Measurements from ENCODE around the gene KCNA2. TPM values are rescaled to one million over a fixed set of nuclear protein-coding genes. Genes with fewer than 3 reads are reported as not detected.

Gene KCNA2
- total and polyA plus RNA-seq, 4 donors, result 0.13 to 1.8 (median 0.87) TPM

DNA sequence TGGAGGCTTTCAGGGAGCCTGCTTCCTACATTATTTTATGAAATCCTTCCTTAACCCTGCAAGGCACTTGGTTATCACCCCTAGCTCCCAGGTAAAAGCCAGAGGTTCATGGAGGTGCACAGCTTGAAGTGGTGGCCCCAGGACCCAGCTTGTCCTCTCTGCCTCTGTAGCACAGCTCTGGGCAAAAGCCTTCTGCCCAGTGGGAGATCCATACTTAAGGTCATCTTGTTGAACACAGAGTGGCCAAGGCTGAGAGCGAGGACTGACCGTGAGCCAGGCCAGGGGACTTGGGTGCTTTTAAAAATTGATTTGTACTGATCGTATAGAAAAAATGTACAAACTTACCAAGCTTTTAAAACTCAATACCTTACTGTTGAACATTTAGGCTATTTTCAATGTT lies 33.4 kb downstream of the KCNA2 start:
- ATAC-seq (ENCODE audit: low FRiP score), result no peak
- no peak overlapping the region for H3K27ac ChIP-seq (ENCODE audit: low read depth in 1 of 2, low read length in 2 of 2)
- no peaks in the 10 kb centered on the region for H3K9me3 ChIP-seq (ENCODE audit: control insufficient read depth, low read length)
- H3K36me3 ChIP-seq (ENCODE audit: control insufficient read depth in 1 of 2, insufficient read depth in 2 of 2, low read length in 1 of 2), result no peaks in the 10 kb centered on the region
- WGBS, 2 donors, result 95 to 96% methylated on average over 3 of the region's 3 CpGs
- intact Hi-C loops (cut with DNase I), result no loop called here
- no peak for DNase-seq
- H3K4me3 ChIP-seq (ENCODE audit: low read length in 2 of 2), result no peak overlapping the region
- H3K27me3 ChIP-seq (ENCODE audit: control insufficient read depth in 1 of 2, insufficient read depth in 2 of 2, low read length in 1 of 2), result no peaks in the 10 kb centered on the region
- H3K4me1 ChIP-seq (ENCODE audit: control insufficient read depth in 1 of 2, insufficient read depth in 2 of 2, low read length in 2 of 2), result no peaks in the 10 kb centered on the region

DNA sequence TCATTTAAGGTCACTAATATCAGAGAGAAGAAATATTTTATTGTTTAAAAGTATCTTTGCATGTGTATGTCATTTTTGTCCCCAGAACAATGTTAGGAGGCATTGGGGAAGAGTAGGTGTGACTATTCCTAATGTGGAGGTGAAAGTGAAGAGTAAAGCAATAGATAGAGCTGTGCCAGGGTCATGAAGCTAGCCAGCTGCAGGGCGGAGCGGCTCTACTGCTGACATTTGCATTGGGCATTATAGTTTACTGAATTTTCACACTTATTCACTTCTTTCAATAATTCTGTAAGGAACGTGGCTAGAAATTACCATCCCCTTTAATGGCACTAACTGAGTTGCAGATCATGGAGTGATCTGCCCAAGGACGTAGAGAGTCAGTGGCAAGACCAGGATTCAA lies 35.3 kb downstream of the KCNA2 start:
- no peak for DNase-seq
- no peak overlapping the region for H3K4me3 ChIP-seq (ENCODE audit: low read length in 2 of 2)

DNA sequence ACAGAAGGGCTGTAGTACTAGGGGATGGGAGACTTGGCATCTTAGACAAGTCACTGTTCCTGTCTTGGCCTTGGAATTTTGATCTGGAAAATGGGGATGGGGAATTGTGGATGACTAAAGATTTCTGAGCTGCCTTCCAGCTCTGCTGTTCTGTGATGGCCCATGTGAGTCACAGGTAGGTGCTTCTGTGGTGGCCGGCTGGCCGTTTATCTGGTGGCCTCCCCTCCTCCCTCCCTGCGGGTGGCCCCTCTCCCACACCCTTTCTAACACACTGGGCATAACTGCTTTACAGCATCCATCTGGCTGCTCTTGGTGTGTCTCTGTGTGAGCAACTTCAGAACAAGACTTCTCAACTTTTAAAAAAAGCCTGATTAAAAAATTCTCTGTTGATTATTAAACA lies 35.9 kb downstream of the KCNA2 start:
- intact Hi-C loops (cut with DNase I), result no loop called here
- no peak overlapping the region for H3K4me3 ChIP-seq (ENCODE audit: low read length in 2 of 2)
- WGBS, 2 donors, result 15 to 27% methylated on average over 3 of the region's 3 CpGs

More for the DNA sequence above, 35.3 kb downstream of the KCNA2 start:
- Histone ChIP-seq H3K27ac (ENCODE audit: low read depth in 1 of 2, low read length in 2 of 2) (no peak overlapping the region), H3K4me1 (ENCODE audit: control insufficient read depth in 1 of 2, insufficient read depth in 2 of 2, low read length in 2 of 2) (no peaks in the 10 kb centered on the region), H3K27me3 (ENCODE audit: control insufficient read depth in 1 of 2, insufficient read depth in 2 of 2, low read length in 1 of 2) (no peaks in the 10 kb centered on the region), H3K36me3 (ENCODE audit: control insufficient read depth in 1 of 2, insufficient read depth in 2 of 2, low read length in 1 of 2) (no peaks in the 10 kb centered on the region), H3K9me3 (ENCODE audit: control insufficient read depth, low read length) (no peaks in the 10 kb centered on the region)
- no peak for ATAC-seq (ENCODE audit: low FRiP score)
- intact Hi-C loops (cut with DNase I), result no loop called here
- WGBS, 2 donors, result 63 to 68% methylated on average over 4 of the region's 4 CpGs

DNA sequence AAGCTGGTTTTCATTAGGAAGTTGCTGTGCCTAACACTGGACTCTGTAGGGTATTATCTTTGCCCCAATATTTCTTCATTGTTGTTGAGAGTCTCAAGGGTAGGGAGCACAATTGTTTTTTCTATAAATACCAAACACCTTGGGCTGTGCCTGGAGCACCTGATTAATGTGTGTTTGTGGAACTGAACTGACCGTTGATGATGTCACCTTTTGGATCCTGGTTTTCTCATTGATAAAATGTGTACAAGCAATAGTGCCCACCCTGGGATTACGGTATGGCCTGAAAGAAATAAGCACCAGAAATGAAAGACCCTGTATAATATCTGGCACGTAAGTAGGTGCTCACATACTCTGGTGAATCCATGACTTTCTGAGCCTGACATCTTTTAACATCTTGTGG lies 39.3 kb downstream of the KCNA2 start:
- DNase-seq, result no peak
- H3K9me3 ChIP-seq (ENCODE audit: control insufficient read depth, low read length), result no peaks in the 10 kb centered on the region
- ATAC-seq (ENCODE audit: low FRiP score), result no peak
- H3K4me1 ChIP-seq (ENCODE audit: control insufficient read depth in 1 of 2, insufficient read depth in 2 of 2, low read length in 2 of 2), result no peaks in the 10 kb centered on the region
- intact Hi-C loops (cut with DNase I), result no loop called here
- no peaks in the 10 kb centered on the region for H3K27me3 ChIP-seq (ENCODE audit: control insufficient read depth in 1 of 2, insufficient read depth in 2 of 2, low read length in 1 of 2)
- no peaks in the 10 kb centered on the region for H3K36me3 ChIP-seq (ENCODE audit: control insufficient read depth in 1 of 2, insufficient read depth in 2 of 2, low read length in 1 of 2)
- H3K4me3 ChIP-seq (ENCODE audit: low read length in 2 of 2), result no peak overlapping the region
- WGBS, 2 donors, result 61 to 70% methylated on average over 3 of the region's 3 CpGs
- no peak overlapping the region for H3K27ac ChIP-seq (ENCODE audit: low read depth in 1 of 2, low read length in 2 of 2)

More for the DNA sequence above, 35.9 kb downstream of the KCNA2 start:
- Histone ChIP-seq H3K36me3 (ENCODE audit: control insufficient read depth in 1 of 2, insufficient read depth in 2 of 2, low read length in 1 of 2) (no peaks in the 10 kb centered on the region), H3K27ac (ENCODE audit: low read depth in 1 of 2, low read length in 2 of 2) (no peak overlapping the region), H3K4me1 (ENCODE audit: control insufficient read depth in 1 of 2, insufficient read depth in 2 of 2, low read length in 2 of 2) (no peaks in the 10 kb centered on the region), H3K9me3 (ENCODE audit: control insufficient read depth, low read length) (no peaks in the 10 kb centered on the region), H3K27me3 (ENCODE audit: control insufficient read depth in 1 of 2, insufficient read depth in 2 of 2, low read length in 1 of 2) (no peaks in the 10 kb centered on the region)
- DNase-seq, result no peak
- no peak for ATAC-seq (ENCODE audit: low FRiP score)

DNA sequence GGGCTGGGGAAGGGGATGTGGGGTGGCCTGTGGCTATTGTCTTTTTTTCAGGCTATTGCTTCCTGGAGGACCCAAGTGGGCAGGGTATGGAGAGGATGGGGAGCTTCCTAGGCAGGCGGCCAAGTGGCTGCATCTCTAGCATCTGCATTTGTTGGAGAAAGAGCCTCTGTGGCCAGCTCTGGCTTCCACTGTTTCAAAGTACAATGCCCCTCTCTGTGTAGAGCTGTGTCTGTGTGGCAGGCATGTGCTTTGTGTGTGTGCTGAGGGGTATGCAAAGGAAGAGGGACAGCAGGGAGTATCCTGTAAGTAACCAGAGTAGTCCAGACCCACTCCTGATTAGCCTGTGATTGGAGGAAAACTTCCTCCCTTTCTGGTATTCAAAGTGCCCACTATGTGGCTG lies 40.6 kb downstream of the KCNA2 start:
- H3K4me1 ChIP-seq (ENCODE audit: control insufficient read depth in 1 of 2, insufficient read depth in 2 of 2, low read length in 2 of 2), result no peaks in the 10 kb centered on the region
- 74 to 76% methylated on average over 1 of the region's 1 CpG for WGBS, 2 donors
- ATAC-seq (ENCODE audit: low FRiP score) (no peak), DNase-seq (no peak)
- H3K27me3 ChIP-seq (ENCODE audit: control insufficient read depth in 1 of 2, insufficient read depth in 2 of 2, low read length in 1 of 2), result no peaks in the 10 kb centered on the region
- H3K9me3 ChIP-seq (ENCODE audit: control insufficient read depth, low read length), result no peaks in the 10 kb centered on the region
- intact Hi-C loops (cut with DNase I), result no loop called here
- no peak overlapping the region for H3K27ac ChIP-seq (ENCODE audit: low read depth in 1 of 2, low read length in 2 of 2)
- no peaks in the 10 kb centered on the region for H3K36me3 ChIP-seq (ENCODE audit: control insufficient read depth in 1 of 2, insufficient read depth in 2 of 2, low read length in 1 of 2)
- no peak overlapping the region for H3K4me3 ChIP-seq (ENCODE audit: low read length in 2 of 2)

DNA sequence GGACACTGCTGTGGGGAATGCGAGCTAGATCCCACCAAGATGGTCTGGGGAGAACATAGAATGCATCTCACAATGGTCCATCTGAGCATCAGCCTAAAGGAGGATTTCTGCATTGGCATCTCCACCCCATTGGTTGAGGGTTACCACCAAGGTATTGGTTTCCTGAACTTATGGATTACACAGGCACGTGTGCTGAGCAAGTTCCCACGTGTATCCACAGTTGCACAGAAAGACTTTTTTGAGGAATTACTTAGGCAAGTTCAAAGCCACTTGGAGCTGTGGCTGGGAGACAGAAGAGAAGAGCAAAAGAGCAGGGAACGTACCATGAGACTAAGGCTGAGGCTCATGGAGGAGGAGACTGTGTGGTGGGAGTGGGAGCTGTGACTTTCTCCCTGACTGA lies 43.1 kb downstream of the KCNA2 start:
- Histone ChIP-seq H3K36me3 (ENCODE audit: control insufficient read depth in 1 of 2, insufficient read depth in 2 of 2, low read length in 1 of 2) (no peaks in the 10 kb centered on the region), H3K9me3 (ENCODE audit: control insufficient read depth, low read length) (no peaks in the 10 kb centered on the region), H3K27ac (ENCODE audit: low read depth in 1 of 2, low read length in 2 of 2) (no peak overlapping the region), H3K27me3 (ENCODE audit: control insufficient read depth in 1 of 2, insufficient read depth in 2 of 2, low read length in 1 of 2) (no peaks in the 10 kb centered on the region), H3K4me3 (ENCODE audit: low read length in 2 of 2) (no peak overlapping the region), H3K4me1 (ENCODE audit: control insufficient read depth in 1 of 2, insufficient read depth in 2 of 2, low read length in 2 of 2) (no peaks in the 10 kb centered on the region)
- intact Hi-C loops (cut with DNase I), result no loop called here
- ATAC-seq (ENCODE audit: low FRiP score), result no peak
- DNase-seq, result no peak
- 83 to 84% methylated on average over 4 of the region's 4 CpGs for WGBS, 2 donors

DNA sequence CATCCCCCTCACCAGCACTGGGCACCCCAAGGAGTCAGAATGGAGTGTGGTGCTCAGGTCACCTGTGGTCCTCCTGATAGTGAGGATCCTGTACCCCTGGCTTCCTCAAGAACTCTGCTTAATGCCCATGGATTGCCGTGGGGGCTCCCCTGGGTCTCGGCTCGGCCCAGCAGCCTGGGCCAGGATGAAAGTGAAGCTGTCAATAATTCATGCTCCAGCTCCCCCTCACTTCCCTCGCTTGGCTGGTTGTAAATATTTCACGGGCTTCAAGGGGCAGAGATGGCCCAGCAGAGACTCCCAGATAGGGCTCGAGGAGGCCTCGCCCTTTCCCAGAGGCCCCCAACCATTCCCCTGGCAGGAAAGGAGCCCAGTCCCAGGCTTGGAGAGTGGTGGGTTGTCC lies 44.6 kb downstream of the KCNA2 start:
- 84 to 85% methylated on average over 7 of the region's 7 CpGs for WGBS, 2 donors
- no peaks in the 10 kb centered on the region for H3K36me3 ChIP-seq (ENCODE audit: control insufficient read depth in 1 of 2, insufficient read depth in 2 of 2, low read length in 1 of 2)
- no peak overlapping the region for H3K27ac ChIP-seq (ENCODE audit: low read depth in 1 of 2, low read length in 2 of 2)
- no peaks in the 10 kb centered on the region for H3K9me3 ChIP-seq (ENCODE audit: control insufficient read depth, low read length)
- ATAC-seq (ENCODE audit: low FRiP score) (no peak), DNase-seq (no peak)
- intact Hi-C loops (cut with DNase I), result no loop called here
- H3K4me1 ChIP-seq (ENCODE audit: control insufficient read depth in 1 of 2, insufficient read depth in 2 of 2, low read length in 2 of 2), result no peaks in the 10 kb centered on the region
- H3K27me3 ChIP-seq (ENCODE audit: control insufficient read depth in 1 of 2, insufficient read depth in 2 of 2, low read length in 1 of 2), result no peaks in the 10 kb centered on the region
- no peak overlapping the region for H3K4me3 ChIP-seq (ENCODE audit: low read length in 2 of 2)

DNA sequence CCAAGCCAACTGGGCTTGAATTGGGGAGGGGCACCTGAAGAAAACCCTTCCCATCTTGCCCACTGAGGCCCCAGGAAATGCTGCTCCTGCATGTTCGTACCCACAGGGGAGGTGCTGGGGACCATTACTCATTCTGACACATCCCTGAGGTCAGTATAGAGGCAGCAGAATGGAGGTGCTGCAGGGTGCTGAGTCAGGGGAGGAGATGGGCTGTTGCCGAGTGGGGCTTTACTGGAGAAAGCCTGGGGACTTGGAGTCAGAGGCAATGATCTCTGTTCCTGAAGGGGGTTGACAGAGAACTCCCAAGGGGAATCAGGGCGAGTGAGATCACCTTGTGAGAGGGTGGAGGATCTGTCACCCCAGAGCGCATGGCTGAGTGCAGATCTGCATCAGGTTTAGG lies 47.0 kb downstream of the KCNA2 start:
- H3K4me3 ChIP-seq (ENCODE audit: low read length in 2 of 2), result no peak overlapping the region
- DNase-seq (no peak), ATAC-seq (ENCODE audit: low FRiP score) (no peak)
- H3K36me3 ChIP-seq (ENCODE audit: control insufficient read depth in 1 of 2, insufficient read depth in 2 of 2, low read length in 1 of 2), result no peaks in the 10 kb centered on the region
- H3K27me3 ChIP-seq (ENCODE audit: control insufficient read depth in 1 of 2, insufficient read depth in 2 of 2, low read length in 1 of 2), result no peaks in the 10 kb centered on the region
- WGBS, 2 donors, result 64 to 66% methylated on average over 4 of the region's 4 CpGs
- intact Hi-C loops (cut with DNase I), result loop anchor here in 1 of 2 donors (5.0 kb wide), 1 partner anchor 58 kb away; no protein-coding TSS in a partner anchor
- H3K27ac ChIP-seq (ENCODE audit: low read depth in 1 of 2, low read length in 2 of 2), result no peak overlapping the region
- H3K9me3 ChIP-seq (ENCODE audit: control insufficient read depth, low read length), result no peaks in the 10 kb centered on the region
- no peaks in the 10 kb centered on the region for H3K4me1 ChIP-seq (ENCODE audit: control insufficient read depth in 1 of 2, insufficient read depth in 2 of 2, low read length in 2 of 2)

DNA sequence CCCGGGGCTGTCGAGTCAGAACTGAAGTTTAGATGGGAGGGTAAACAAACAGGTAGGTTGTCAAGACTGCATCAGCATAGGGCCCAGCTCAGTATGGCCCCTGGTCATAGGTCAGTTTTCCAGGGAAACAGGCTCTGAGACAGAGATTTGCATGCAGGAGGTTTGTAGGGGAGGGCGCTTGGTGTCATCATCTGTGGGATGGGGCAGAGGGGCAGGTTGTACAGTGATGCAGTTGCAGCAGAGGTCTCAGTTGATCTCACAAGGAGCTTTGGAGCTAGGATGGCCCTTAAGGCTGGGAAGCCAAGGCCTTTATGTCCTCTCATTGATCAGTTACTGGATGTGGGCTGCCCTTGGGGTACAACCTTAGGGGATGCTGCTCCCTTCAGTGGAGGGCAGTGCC lies 48.7 kb downstream of the KCNA2 start:
- no peaks in the 10 kb centered on the region for H3K4me1 ChIP-seq (ENCODE audit: control insufficient read depth in 1 of 2, insufficient read depth in 2 of 2, low read length in 2 of 2)
- no peaks in the 10 kb centered on the region for H3K36me3 ChIP-seq (ENCODE audit: control insufficient read depth in 1 of 2, insufficient read depth in 2 of 2, low read length in 1 of 2)
- intact Hi-C loops (cut with DNase I), result loop anchor here in 1 of 2 donors (5.0 kb wide), 1 partner anchor 60 kb away; no protein-coding TSS in a partner anchor
- no peaks in the 10 kb centered on the region for H3K27me3 ChIP-seq (ENCODE audit: control insufficient read depth in 1 of 2, insufficient read depth in 2 of 2, low read length in 1 of 2)
- ATAC-seq (ENCODE audit: low FRiP score), result no peak
- no peaks in the 10 kb centered on the region for H3K9me3 ChIP-seq (ENCODE audit: control insufficient read depth, low read length)
- no peak for DNase-seq
- no peak overlapping the region for H3K27ac ChIP-seq (ENCODE audit: low read depth in 1 of 2, low read length in 2 of 2)
- WGBS, 2 donors, result 78 to 96% methylated on average over 3 of the region's 3 CpGs
- no peak overlapping the region for H3K4me3 ChIP-seq (ENCODE audit: low read length in 2 of 2)
